H9 (cell line): ENCODE results near the gene NUDT16. TPM values are rescaled to one million over a fixed set of nuclear protein-coding genes. Genes with fewer than 3 reads are reported as not detected.

Experiments used
- DNase-seq: peaks from one replicate; pipeline ENCODE4 v3.0.0-alpha.2; 2017
- H2AFZ ChIP-seq: one replicate; pipeline ENCODE4 v1.6.1; 2013; ENCODE audit warnings: mild to moderate bottlenecking, low read length, control low read depth, moderate library complexity
- H2AK5ac ChIP-seq: 2 replicates; pipeline ENCODE4 v1.6.1; 2013; ENCODE audit warnings: low read length, control low read depth, mixed read lengths; ENCODE audit not compliant: insufficient read length
- H2BK120ac ChIP-seq: one replicate; pipeline ENCODE4 v1.6.1; 2013; ENCODE audit warnings: low read depth, mild to moderate bottlenecking, low read length, control low read depth, inconsistent platforms; ENCODE audit not compliant: poor library complexity, severe bottlenecking
- H2BK12ac ChIP-seq: 2 replicates; pipeline ENCODE4 v1.6.1; 2013; ENCODE audit warnings: low read length, control low read depth, mixed read lengths, low read depth; ENCODE audit not compliant: insufficient read length
- H2BK15ac ChIP-seq: 2 replicates; pipeline ENCODE4 v1.6.1; 2013; ENCODE audit warnings: low read depth, low read length, control low read depth
- H2BK20ac ChIP-seq: one replicate; pipeline ENCODE4 v1.6.1; 2013; ENCODE audit warnings: low read depth, mild to moderate bottlenecking, low read length, control low read depth, inconsistent platforms; ENCODE audit not compliant: poor library complexity, severe bottlenecking
- H2BK5ac ChIP-seq: 2 replicates; pipeline ENCODE4 v1.6.1; 2013; ENCODE audit warnings: low read length, control low read depth, mixed read lengths; ENCODE audit not compliant: insufficient read length
- H3K14ac ChIP-seq: 2 replicates; pipeline ENCODE4 v1.6.1; 2013; ENCODE audit warnings: low read length, control low read depth; ENCODE audit not compliant: insufficient read depth
- H3K18ac ChIP-seq: 2 replicates; pipeline ENCODE4 v1.6.1; 2013; ENCODE audit warnings: low read depth, mild to moderate bottlenecking, mixed read lengths, low read length, control low read depth; ENCODE audit not compliant: insufficient read length
- H3K23ac ChIP-seq: 2 replicates; pipeline ENCODE4 v1.6.1; 2013; ENCODE audit warnings: low read length, control low read depth, mixed read lengths, low read depth; ENCODE audit not compliant: insufficient read length
- H3K23me2 ChIP-seq: 2 replicates; pipeline ENCODE4 v1.6.1; 2013; ENCODE audit warnings: low read depth, mild to moderate bottlenecking, mixed read lengths, low read length, control low read depth; ENCODE audit not compliant: insufficient read length, poor library complexity, severe bottlenecking
- H3K27ac ChIP-seq: 2 replicates; pipeline ENCODE4 v1.5.1; 2013; ENCODE audit warnings: low read length, control low read depth, mixed read lengths, low read depth; ENCODE audit not compliant: insufficient read length
- H3K27me3 ChIP-seq: 2 replicates; pipeline ENCODE4 v1.6.1; 2013; ENCODE audit warnings: low read length, control low read depth, inconsistent platforms; ENCODE audit not compliant: insufficient read depth
- H3K4ac ChIP-seq: 2 replicates; pipeline ENCODE4 v1.6.1; 2013; ENCODE audit warnings: low read depth, mild to moderate bottlenecking, control low read depth, inconsistent platforms, low read length, moderate library complexity
- H3K4me1 ChIP-seq: 2 replicates; pipeline ENCODE4 v1.6.1; 2013; ENCODE audit warnings: low read length, control low read depth, inconsistent platforms; ENCODE audit not compliant: insufficient read depth
- H3K4me2 ChIP-seq: 2 replicates; pipeline ENCODE4 v1.6.1; 2013; ENCODE audit warnings: low read length, control low read depth, mixed read lengths; ENCODE audit not compliant: insufficient read length, insufficient read depth
- H3K56ac ChIP-seq: 2 replicates; pipeline ENCODE4 v1.6.1; 2013; ENCODE audit warnings: low read depth, mild to moderate bottlenecking, mixed read lengths, low read length, control low read depth; ENCODE audit not compliant: insufficient read length
- H3K79me1 ChIP-seq: 2 replicates; pipeline ENCODE4 v1.6.1; 2013; ENCODE audit warnings: low read depth, mild to moderate bottlenecking, moderate library complexity, low read length, control low read depth, inconsistent platforms; ENCODE audit not compliant: insufficient read depth, poor library complexity, severe bottlenecking
- H3K79me2 ChIP-seq: 2 replicates; pipeline ENCODE4 v1.6.1; 2013; ENCODE audit warnings: low read length, control low read depth, inconsistent platforms; ENCODE audit not compliant: insufficient read depth
- H3K9ac ChIP-seq: 2 replicates; pipeline ENCODE4 v1.6.1; 2013; ENCODE audit warnings: low read length, control low read depth, mixed read lengths; ENCODE audit not compliant: insufficient read length; ENCODE audit errors: extremely low read depth
- H3K9me3 ChIP-seq: one replicate; pipeline ENCODE4 v1.6.1; 2013; ENCODE audit warnings: low read depth, low read length, inconsistent platforms; ENCODE audit not compliant: control insufficient read depth
- H3T11ph ChIP-seq: one replicate; pipeline ENCODE4 v1.6.1; 2013; ENCODE audit warnings: mild to moderate bottlenecking, low read length, control low read depth, inconsistent platforms
- H4K20me1 ChIP-seq: one replicate; pipeline ENCODE4 v1.6.1; 2013; ENCODE audit not compliant: control insufficient read depth, insufficient read length, insufficient read depth
- H4K5ac ChIP-seq: 2 replicates; pipeline ENCODE4 v1.6.1; 2013; ENCODE audit warnings: low read depth, mild to moderate bottlenecking, mixed read lengths, low read length, control low read depth; ENCODE audit not compliant: insufficient read length
- H4K8ac ChIP-seq: replicated peaks from 2 replicates; pipeline ENCODE4 v1.6.1; 2013; ENCODE audit warnings: low read length, control low read depth, mixed read lengths, low read depth; ENCODE audit not compliant: insufficient read length
- H4K91ac ChIP-seq: 2 replicates; pipeline ENCODE4 v1.6.1; 2013; ENCODE audit warnings: low read depth, mild to moderate bottlenecking, moderate library complexity, mixed read lengths, low read length, control low read depth; ENCODE audit not compliant: insufficient read length
- H3K27ac Mint-ChIP-seq, 3 experiments: 2 replicates in 2 of 3; 3 replicates in 1 of 3; pipeline ENCODE4 v1.8.0; 2020 to 2021; ENCODE audit warnings: mixed read lengths in 3 of 3, mild to moderate bottlenecking in 1 of 3, moderate library complexity in 1 of 3
- H3K27me3 Mint-ChIP-seq: 2 replicates; pipeline ENCODE4 v1.8.0; 2021; ENCODE audit warnings: low read depth, mild to moderate bottlenecking, moderate library complexity, mixed read lengths
- H3K36me3 Mint-ChIP-seq, 3 experiments: 2 replicates in 2 of 3; 3 replicates in 1 of 3; pipeline ENCODE4 v1.8.0; 2020 to 2021; ENCODE audit warnings: low read depth in 3 of 3, mixed read lengths in 3 of 3; ENCODE audit not compliant: insufficient read depth in 1 of 3
- H3K4me1 Mint-ChIP-seq, 2 experiments: 2 replicates each; pipeline ENCODE4 v1.8.0; 2020; ENCODE audit warnings: mixed read lengths in 2 of 2
- H3K4me3 Mint-ChIP-seq, 2 experiments: 2 replicates in 1 of 2; 3 replicates in 1 of 2; pipeline ENCODE4 v1.8.0; 2020 to 2021; ENCODE audit warnings: mild to moderate bottlenecking in 2 of 2, mixed read lengths in 2 of 2, moderate library complexity in 1 of 2
- H3K9me3 Mint-ChIP-seq, 2 experiments: 2 replicates in 1 of 2; 3 replicates in 1 of 2; pipeline ENCODE4 v1.8.0; 2020; ENCODE audit warnings: mild to moderate bottlenecking in 2 of 2, mixed read lengths in 2 of 2, moderate library complexity in 1 of 2
- CTCF ChIP-seq: fragments of 200-600 bp; sonication (generic); conservative IDR thresholded peaks from 3 replicates; pipeline ENCODE4 v1.8.0; 2021; ENCODE audit warnings: antibody characterized with exemption, mild to moderate bottlenecking
- WGBS: extraction: QIAGEN DNeasy Blood & Tissue Kit; methylation state at CpG from one replicate; pipeline ENCODE4 v1.1.7; 2013; ENCODE audit warnings: missing lambda C conversion rate, low lambda C conversion rate, mixed read lengths; ENCODE audit not compliant: insufficient read length; ENCODE audit errors: extremely low coverage; 5-methylcytosine and 5-hydroxymethylcytosine counted together
- total RNA-seq: library from RNA; stranded (reverse); gene quantifications from 2 replicates; pipeline ENCODE4 v1.2.1, GENCODE V29; 2021

NUDT16 gene
- total RNA-seq, 1 experiment from 2014 or later = 18.2 TPM

GRCh38 chr3:131397889-131398288 lies 16.3 kb downstream of the NUDT16 start:
- no peak overlapping the region for H4K8ac ChIP-seq
- H3K14ac ChIP-seq = no peak overlapping the region
- Mint-ChIP-seq H3K4me3 (no peak overlapping the region), H3K4me1 (peaks cover 2% of the 10 kb centered on the region in 2 experiments; a peak in 2 of 4 replicates), H3K27me3 (no peaks in the 10 kb centered on the region), H3K9me3 (no peaks in the 10 kb centered on the region), H3K27ac (no peak overlapping the region), H3K36me3 (no peaks in the 10 kb centered on the region)
- no peak overlapping the region for H3K4me2 ChIP-seq
- H4K20me1 ChIP-seq = no peaks in the 10 kb centered on the region
- no peak overlapping the region for H2AFZ ChIP-seq
- WGBS = no CpG with 5 or more reads among the region's 4 CpGs
- H3T11ph ChIP-seq = no peak overlapping the region
- H3K4me1 ChIP-seq = no peaks in the 10 kb centered on the region
- no peak overlapping the region for H2BK15ac ChIP-seq
- no peak for DNase-seq
- H3K23me2 ChIP-seq = no peaks in the 10 kb centered on the region
- no peak overlapping the region for H3K27ac ChIP-seq
- H3K79me1 ChIP-seq = no peaks in the 10 kb centered on the region
- H3K27me3 ChIP-seq = no peaks in the 10 kb centered on the region
- no peak overlapping the region for H2AK5ac ChIP-seq
- H3K56ac ChIP-seq = no peak overlapping the region
- no peak overlapping the region for H3K9ac ChIP-seq
- no peak overlapping the region for H2BK20ac ChIP-seq
- no peak overlapping the region for H3K23ac ChIP-seq
- no peak overlapping the region for H2BK12ac ChIP-seq
- H3K79me2 ChIP-seq = no peaks in the 10 kb centered on the region
- H3K18ac ChIP-seq = no peak overlapping the region
- H4K5ac ChIP-seq = no peak overlapping the region
- H2BK120ac ChIP-seq = no peak overlapping the region
- no peak overlapping the region for H3K4ac ChIP-seq
- no peak overlapping the region for H4K91ac ChIP-seq
- no peak overlapping the region for H2BK5ac ChIP-seq
- no peak for TF ChIP-seq CTCF
- H3K9me3 ChIP-seq = no peaks in the 10 kb centered on the region
